Uterus (tissue), 2 donors: ENCODE data around the gene PCYOX1L.

ENCODE experiments used
- POLR2A ChIP-seq, 2 donors: fragments of 450-650 bp; IDR thresholded peaks; one replicate each; pipeline ENCODE4 v1.6.1; 2016; ENCODE audit warnings: antibody characterized with exemption in 2 of 2, mild to moderate bottlenecking in 1 of 2, moderate library complexity in 1 of 2
- TF ChIP-seq, protein P1 (sequence below), 4 experiments: fragments of 200-600 bp in 2 of 4; fragments of 450-650 bp in 2 of 4; sonication (generic) in 2 of 4; IDR thresholded peaks; one replicate each; pipeline ENCODE4 v1.5.1; 2016 to 2019; ENCODE audit warnings: antibody characterized with exemption in 4 of 4, mild to moderate bottlenecking in 2 of 4, moderate library complexity in 1 of 4

DNA sequence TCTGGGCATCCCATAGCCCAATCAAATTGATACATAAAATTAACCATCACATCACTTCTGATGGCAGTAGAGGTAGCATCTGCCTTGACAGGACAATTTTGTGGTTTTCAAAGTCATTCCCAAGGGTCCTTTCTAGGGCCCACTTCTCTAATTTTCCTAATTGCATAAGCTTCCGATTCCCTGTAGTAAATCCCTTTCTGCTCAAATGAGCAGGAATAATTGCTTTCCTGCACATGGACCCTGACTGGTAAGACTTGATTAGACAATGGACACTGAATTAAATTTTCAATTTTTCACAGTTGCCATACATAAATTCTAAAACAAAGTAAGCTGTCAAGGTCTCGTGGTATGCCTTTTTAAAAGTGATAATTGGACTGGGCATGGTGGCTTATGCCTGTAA, 43.2 kb downstream of the PCYOX1L start:
- TF ChIP-seq, protein P1, sequence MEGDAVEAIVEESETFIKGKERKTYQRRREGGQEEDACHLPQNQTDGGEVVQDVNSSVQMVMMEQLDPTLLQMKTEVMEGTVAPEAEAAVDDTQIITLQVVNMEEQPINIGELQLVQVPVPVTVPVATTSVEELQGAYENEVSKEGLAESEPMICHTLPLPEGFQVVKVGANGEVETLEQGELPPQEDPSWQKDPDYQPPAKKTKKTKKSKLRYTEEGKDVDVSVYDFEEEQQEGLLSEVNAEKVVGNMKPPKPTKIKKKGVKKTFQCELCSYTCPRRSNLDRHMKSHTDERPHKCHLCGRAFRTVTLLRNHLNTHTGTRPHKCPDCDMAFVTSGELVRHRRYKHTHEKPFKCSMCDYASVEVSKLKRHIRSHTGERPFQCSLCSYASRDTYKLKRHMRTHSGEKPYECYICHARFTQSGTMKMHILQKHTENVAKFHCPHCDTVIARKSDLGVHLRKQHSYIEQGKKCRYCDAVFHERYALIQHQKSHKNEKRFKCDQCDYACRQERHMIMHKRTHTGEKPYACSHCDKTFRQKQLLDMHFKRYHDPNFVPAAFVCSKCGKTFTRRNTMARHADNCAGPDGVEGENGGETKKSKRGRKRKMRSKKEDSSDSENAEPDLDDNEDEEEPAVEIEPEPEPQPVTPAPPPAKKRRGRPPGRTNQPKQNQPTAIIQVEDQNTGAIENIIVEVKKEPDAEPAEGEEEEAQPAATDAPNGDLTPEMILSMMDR (IDR thresholded peaks at IDR 0.05): no peak
- TF ChIP-seq POLR2A (IDR thresholded peaks at IDR 0.05): no peak
